ENCODE measurements around the gene TTC28.
"Not testable (repeated sequence)": the region's sequence is repeated elsewhere in the genome, so short reads cannot be mapped to it uniquely, and the experiment has no call there.

Gene TTC28

DNA sequence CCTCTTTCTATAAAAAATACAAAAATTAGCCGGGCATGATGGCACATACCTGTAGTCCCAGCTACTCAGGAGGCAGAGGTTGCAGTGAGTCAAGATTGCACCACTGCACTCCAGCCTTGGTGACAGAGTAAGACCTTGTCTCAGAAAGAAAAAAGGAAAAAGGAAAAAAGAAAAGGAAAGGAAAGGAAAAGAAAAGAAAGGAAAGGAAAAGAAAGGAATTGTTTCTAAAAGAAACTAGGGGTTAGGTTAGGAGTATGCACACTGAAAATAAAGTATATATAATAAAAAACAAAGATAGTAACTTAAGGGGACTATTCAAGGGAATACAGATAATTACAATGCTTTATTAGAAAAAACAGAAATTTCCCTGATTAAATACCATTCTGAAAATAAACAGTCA, 50.9 kb downstream of the TTC28 start:
- no peak overlapping the region for H3K4me3 ChIP-seq (ENCODE audit: low read depth, low read length)
- DNase-seq (ENCODE audit: low read depth), result no peak
- TF ChIP-seq MYC (IDR thresholded peaks at IDR 0.05; ENCODE audit: low read depth, low read length) (no peak), POLR2A (IDR thresholded peaks at IDR 0.05; ENCODE audit: extremely low read depth, insufficient read length) (no peak), CTCF (IDR thresholded peaks at IDR 0.05; ENCODE audit: low read depth, low read length) (no peak)
- TF ChIP-seq, protein P1, sequence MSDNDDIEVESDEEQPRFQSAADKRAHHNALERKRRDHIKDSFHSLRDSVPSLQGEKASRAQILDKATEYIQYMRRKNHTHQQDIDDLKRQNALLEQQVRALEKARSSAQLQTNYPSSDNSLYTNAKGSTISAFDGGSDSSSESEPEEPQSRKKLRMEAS (IDR thresholded peaks at IDR 0.05; ENCODE audit: low read depth, low read length), result no peak

DNA sequence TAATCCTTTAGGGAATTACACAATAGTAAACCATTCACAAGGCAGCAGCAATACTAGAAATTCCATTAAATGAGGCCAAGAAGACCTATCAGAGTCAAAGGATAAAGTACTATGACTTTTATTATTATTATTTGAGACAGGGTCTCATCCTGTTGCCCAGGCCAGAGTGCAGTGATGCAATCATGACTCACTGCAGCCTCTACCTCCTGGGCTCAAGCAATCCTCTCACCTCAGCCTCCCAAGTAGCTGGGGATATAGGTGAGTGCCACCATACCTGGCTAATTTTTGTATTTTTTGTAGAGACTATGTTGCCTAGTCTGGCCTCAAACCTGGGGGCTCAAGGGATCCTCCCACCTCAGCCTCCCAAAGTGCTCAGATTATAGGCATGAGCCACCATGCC, 51.8 kb downstream of the TTC28 start:
- TF ChIP-seq POLR2A (IDR thresholded peaks at IDR 0.05; ENCODE audit: extremely low read depth, insufficient read length), result no peak
- no peak for TF ChIP-seq CTCF (IDR thresholded peaks at IDR 0.05; ENCODE audit: low read depth, low read length)
- H3K4me3 ChIP-seq (ENCODE audit: low read depth, low read length), result no peak overlapping the region
- no peak for DNase-seq (ENCODE audit: low read depth)

GRCh38 chr22:28620244-28620922, 59.3 kb downstream of the TTC28 start:
- TF ChIP-seq, protein P1 (IDR thresholded peaks at IDR 0.05; ENCODE audit: low read depth, low read length), result no peak
- TF ChIP-seq CTCF (IDR thresholded peaks at IDR 0.05; ENCODE audit: low read depth, low read length), result no peak
- no peak for TF ChIP-seq POLR2A (IDR thresholded peaks at IDR 0.05; ENCODE audit: extremely low read depth, insufficient read length)
- no peak for TF ChIP-seq MYC (IDR thresholded peaks at IDR 0.05; ENCODE audit: low read depth, low read length)

GRCh38 chr22:28619236-28619635, 60.4 kb downstream of the TTC28 start:
- no peak overlapping the region for H3K4me3 ChIP-seq (ENCODE audit: low read depth, low read length)
- TF ChIP-seq MYC (IDR thresholded peaks at IDR 0.05; ENCODE audit: low read depth, low read length) (no peak), CTCF (IDR thresholded peaks at IDR 0.05; ENCODE audit: low read depth, low read length) (no peak), POLR2A (IDR thresholded peaks at IDR 0.05; ENCODE audit: extremely low read depth, insufficient read length) (no peak)
- TF ChIP-seq, protein P1 (IDR thresholded peaks at IDR 0.05; ENCODE audit: low read depth, low read length), result no peak
- DNase-seq (ENCODE audit: low read depth), result no peak

More at GRCh38 chr22:28620244-28620922, 59.3 kb downstream of the TTC28 start:
- no peak for DNase-seq (ENCODE audit: low read depth)
- H3K4me3 ChIP-seq (ENCODE audit: low read depth, low read length), result no peak overlapping the region

GRCh38 chr22:28615423-28615822, 64.2 kb downstream of the TTC28 start:
- not testable (repeated sequence) for H3K4me3 ChIP-seq (ENCODE audit: low read depth, low read length); DNase-seq (ENCODE audit: low read depth)

DNA sequence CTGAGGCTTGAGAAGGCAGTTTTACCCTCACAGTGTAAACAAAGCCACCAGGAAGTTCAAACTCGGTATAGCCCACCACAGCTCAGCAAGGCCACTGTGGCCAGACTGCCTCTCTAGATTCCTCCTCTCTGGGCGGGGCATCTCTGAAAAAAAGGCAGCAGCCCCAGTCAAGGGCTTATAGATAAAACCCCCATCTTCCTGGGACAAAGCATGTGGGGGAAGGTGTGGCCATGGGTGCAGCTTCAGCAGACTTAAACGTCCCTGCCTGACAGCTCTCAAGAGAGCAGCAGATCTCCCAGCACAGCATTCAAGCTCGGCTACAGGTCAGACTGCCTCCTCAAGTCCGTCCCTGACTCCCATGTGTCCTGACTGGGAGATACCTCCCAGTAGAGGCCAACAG, 69.7 kb downstream of the TTC28 start:
- TF ChIP-seq CTCF (IDR thresholded peaks at IDR 0.05; ENCODE audit: low read depth, low read length) (no peak), POLR2A (IDR thresholded peaks at IDR 0.05; ENCODE audit: extremely low read depth, insufficient read length) (no peak), MYC (IDR thresholded peaks at IDR 0.05; ENCODE audit: low read depth, low read length) (no peak)
- TF ChIP-seq, protein P1 (IDR thresholded peaks at IDR 0.05; ENCODE audit: low read depth, low read length), result no peak
- no peak for DNase-seq (ENCODE audit: low read depth)
- no peak overlapping the region for H3K4me3 ChIP-seq (ENCODE audit: low read depth, low read length)

Measured in NB4 (cell line).